WTC11 (cell line): ENCODE measurements around the gene SHISA6.

Experiments
- JUN ChIP-seq: sonication (generic); formaldehyde crosslinking; IDR thresholded peaks from 2 replicates; pipeline ENCODE4 v1.8.0; 2023; ENCODE audit warnings: mild to moderate bottlenecking, missing genetic modification reagents
- TEAD4 ChIP-seq: sonication (generic); formaldehyde crosslinking; IDR thresholded peaks from 2 replicates; pipeline ENCODE4 v1.8.0; 2022; ENCODE audit warnings: mild to moderate bottlenecking, missing genetic modification reagents
- TF ChIP-seq, protein P1 (sequence below): fragments of 200-600 bp; IDR thresholded peaks from 2 replicates; pipeline ENCODE4 v1.8.0; 2022; ENCODE audit warnings: antibody characterized with exemption
- TF ChIP-seq, protein P2 (sequence below): sonication (generic); formaldehyde crosslinking; IDR thresholded peaks from 2 replicates; pipeline ENCODE4 v1.8.1; 2023; ENCODE audit warnings: mild to moderate bottlenecking, moderate library complexity, missing genetic modification reagents
- TF ChIP-seq, protein P3 (sequence below): sonication (generic); formaldehyde crosslinking; IDR thresholded peaks from 2 replicates; pipeline ENCODE4 v1.8.0; 2023; ENCODE audit warnings: mild to moderate bottlenecking, missing genetic modification reagents

DNA sequence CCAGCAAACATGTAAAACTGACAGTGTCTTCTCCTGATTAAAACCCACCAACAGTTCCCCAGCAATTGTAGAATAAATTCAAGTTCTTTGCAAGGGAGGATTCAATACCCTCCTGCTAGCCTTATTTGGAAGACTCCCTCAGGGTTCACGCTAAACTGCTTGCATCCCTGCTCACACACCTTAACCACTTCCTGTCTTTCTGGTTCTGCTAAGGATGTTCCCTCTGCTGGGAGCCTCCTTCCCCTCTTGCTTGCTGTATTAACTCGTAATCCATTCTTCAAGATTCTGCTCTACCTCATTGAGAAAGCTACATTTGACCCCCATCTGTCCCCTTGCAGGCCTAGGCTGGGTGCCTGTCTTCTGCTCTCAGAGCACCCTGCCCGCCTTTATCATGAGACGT lies 2.3 kb upstream of the SHISA6 start:
- TF ChIP-seq TEAD4 (CRISPR knock-in tag): no peak
- TF ChIP-seq, protein P1, sequence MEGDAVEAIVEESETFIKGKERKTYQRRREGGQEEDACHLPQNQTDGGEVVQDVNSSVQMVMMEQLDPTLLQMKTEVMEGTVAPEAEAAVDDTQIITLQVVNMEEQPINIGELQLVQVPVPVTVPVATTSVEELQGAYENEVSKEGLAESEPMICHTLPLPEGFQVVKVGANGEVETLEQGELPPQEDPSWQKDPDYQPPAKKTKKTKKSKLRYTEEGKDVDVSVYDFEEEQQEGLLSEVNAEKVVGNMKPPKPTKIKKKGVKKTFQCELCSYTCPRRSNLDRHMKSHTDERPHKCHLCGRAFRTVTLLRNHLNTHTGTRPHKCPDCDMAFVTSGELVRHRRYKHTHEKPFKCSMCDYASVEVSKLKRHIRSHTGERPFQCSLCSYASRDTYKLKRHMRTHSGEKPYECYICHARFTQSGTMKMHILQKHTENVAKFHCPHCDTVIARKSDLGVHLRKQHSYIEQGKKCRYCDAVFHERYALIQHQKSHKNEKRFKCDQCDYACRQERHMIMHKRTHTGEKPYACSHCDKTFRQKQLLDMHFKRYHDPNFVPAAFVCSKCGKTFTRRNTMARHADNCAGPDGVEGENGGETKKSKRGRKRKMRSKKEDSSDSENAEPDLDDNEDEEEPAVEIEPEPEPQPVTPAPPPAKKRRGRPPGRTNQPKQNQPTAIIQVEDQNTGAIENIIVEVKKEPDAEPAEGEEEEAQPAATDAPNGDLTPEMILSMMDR: no peak
- TF ChIP-seq JUN (CRISPR knock-in tag): no peak
- TF ChIP-seq, protein P2, sequence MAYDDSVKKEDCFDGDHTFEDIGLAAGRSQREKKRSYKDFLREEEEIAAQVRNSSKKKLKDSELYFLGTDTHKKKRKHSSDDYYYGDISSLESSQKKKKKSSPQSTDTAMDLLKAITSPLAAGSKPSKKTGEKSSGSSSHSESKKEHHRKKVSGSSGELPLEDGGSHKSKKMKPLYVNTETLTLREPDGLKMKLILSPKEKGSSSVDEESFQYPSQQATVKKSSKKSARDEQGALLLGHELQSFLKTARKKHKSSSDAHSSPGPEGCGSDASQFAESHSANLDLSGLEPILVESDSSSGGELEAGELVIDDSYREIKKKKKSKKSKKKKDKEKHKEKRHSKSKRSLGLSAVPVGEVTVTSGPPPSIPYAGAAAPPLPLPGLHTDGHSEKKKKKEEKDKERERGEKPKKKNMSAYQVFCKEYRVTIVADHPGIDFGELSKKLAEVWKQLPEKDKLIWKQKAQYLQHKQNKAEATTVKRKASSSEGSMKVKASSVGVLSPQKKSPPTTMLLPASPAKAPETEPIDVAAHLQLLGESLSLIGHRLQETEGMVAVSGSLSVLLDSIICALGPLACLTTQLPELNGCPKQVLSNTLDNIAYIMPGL (CRISPR knock-in tag): no peak
- TF ChIP-seq, protein P3, sequence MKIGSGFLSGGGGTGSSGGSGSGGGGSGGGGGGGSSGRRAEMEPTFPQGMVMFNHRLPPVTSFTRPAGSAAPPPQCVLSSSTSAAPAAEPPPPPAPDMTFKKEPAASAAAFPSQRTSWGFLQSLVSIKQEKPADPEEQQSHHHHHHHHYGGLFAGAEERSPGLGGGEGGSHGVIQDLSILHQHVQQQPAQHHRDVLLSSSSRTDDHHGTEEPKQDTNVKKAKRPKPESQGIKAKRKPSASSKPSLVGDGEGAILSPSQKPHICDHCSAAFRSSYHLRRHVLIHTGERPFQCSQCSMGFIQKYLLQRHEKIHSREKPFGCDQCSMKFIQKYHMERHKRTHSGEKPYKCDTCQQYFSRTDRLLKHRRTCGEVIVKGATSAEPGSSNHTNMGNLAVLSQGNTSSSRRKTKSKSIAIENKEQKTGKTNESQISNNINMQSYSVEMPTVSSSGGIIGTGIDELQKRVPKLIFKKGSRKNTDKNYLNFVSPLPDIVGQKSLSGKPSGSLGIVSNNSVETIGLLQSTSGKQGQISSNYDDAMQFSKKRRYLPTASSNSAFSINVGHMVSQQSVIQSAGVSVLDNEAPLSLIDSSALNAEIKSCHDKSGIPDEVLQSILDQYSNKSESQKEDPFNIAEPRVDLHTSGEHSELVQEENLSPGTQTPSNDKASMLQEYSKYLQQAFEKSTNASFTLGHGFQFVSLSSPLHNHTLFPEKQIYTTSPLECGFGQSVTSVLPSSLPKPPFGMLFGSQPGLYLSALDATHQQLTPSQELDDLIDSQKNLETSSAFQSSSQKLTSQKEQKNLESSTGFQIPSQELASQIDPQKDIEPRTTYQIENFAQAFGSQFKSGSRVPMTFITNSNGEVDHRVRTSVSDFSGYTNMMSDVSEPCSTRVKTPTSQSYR (CRISPR knock-in tag): no peak
